Umbilical cord (tissue), 2 donors: ENCODE results near the gene NEU3. TPM values are rescaled to one million over a fixed set of nuclear protein-coding genes. Genes with fewer than 3 reads are reported as not detected.
"Not testable (repeated sequence)": the region's sequence is repeated elsewhere in the genome, so short reads cannot be mapped to it uniquely, and the experiment has no call there.

Source experiments
- DNase-seq: peaks from one replicate; pipeline ENCODE4 v3.0.0-alpha.2; 2015; ENCODE audit warnings: low spot score
- total RNA-seq: library from RNA; depleted of rRNA; stranded (reverse); fragments of >200 nt; gene quantifications from one replicate; pipeline ENCODE4 v1.2.3, GENCODE V29; 2014; ENCODE audit warnings: low replicate concordance; ENCODE audit not compliant: insufficient read depth

NEU3 gene
- total RNA-seq, result 5.1 TPM

DNA sequence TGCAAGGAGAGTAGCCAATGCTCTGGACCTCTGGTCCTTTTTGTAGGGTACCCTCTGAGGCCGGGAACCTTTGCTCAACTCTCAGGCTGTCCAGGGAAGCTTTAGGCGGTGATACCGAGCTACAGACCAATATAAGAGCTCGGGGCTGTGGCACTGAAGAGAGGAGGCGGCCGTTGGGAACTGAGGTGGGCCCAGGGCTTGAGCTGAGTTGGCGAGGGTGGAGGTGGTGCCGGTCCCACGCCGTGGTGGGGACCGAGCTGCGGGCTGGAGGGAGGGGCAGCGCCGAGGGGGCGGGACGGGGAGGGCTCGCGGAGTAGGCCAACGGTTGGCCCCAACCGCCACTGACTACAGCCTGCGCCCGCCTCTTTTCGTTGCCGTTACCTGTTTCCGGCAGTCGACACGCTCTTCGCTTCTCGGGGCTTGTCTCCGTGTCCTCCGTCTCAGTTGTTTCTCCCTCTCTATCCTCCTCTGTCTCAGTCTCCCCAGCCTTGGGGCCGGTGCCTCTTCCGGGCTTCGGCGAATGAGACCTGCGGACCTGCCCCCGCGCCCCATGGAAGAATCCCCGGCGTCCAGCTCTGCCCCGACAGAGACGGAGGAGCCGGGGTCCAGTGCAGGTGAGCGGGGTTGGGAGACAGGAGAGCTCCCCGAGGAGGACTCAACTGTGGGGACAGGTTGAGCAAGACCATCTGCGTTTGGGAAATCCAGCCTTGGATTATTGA lies at the start of gene NEU3:
TSS of gene NEU3 (plus strand) at position 393 of the 719 bp plus-strand sequence. CDS start at position 521, 128 bp downstream.
- DNase-seq, result peak; percentile 77

GRCh38 chr11:74941492-74941891 lies 47.2 kb upstream of the NEU3 start:
- DNase-seq, result no peak

DNA sequence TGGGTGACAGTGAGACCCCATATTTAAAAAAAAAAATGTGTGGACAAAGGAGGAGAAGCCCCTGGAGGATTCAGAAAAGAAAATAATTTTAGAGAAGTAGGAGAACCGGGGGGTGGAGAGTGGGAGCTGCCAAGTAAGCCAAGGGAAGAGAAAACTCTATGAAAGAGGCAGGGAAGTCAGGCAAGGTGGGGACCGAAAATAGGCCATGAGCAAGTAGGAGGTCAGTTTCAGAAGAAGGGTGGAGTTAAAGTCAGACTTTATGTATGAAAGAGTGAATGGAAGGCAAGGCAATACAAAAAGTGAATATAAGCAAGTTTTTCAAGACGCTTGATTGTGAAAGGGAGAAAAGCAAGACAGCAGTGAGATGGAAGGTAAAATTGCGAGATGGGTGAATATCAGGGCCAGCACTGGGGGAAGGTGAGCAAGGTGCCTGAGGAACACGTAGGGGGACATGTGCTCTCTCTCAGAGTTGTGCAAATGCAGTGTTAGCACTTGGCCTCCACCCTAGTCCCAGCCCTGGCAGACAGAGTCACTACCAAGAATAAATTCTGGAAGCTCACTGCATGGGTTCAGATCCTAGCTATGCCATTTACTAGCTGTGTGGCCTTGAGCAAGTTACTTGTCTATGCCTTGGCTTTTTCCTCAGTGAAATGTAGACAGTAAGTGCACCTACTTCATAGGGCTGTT lies 46.5 kb upstream of the NEU3 start:
- DNase-seq, result no peak

GRCh38 chr11:74948546-74948897 lies 40.2 kb upstream of the NEU3 start:
- no peak for DNase-seq

- peak; percentile 99 for DNase-seq
These were observed 39.6 kb upstream of the NEU3 start, which contains the start of the genes SPCS2 and XRRA1 for GRCh38 chr11:74948898-74949752. Gene SPCS2 (plus strand): TSS chr11:74949266. CDS start chr11:74949286, 20 bp downstream. Gene XRRA1 (minus strand): TSS chr11:74949091. CDS start chr11:74940878, 8,213 bp downstream.

DNA sequence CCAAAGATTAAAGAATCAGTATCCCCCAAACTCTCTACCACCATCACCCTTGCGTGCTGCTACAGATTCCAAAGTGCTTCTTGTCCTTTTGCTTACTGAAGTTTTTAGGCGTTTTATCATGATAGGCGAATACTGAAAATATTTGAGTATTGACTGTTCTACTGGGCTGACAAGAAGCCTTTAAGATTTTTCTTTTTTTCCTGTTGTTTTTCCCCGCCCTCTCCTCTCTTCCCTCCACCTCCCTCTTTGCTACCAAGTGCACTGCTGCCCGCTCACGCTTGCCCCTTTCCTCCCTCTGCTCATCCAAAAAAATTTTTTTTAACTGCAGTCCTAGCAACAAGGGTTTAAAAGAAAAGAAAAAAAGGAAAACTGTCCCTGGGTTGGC lies 39.0 kb upstream of the NEU3 start:
- DNase-seq, result peak; percentile 48

DNA sequence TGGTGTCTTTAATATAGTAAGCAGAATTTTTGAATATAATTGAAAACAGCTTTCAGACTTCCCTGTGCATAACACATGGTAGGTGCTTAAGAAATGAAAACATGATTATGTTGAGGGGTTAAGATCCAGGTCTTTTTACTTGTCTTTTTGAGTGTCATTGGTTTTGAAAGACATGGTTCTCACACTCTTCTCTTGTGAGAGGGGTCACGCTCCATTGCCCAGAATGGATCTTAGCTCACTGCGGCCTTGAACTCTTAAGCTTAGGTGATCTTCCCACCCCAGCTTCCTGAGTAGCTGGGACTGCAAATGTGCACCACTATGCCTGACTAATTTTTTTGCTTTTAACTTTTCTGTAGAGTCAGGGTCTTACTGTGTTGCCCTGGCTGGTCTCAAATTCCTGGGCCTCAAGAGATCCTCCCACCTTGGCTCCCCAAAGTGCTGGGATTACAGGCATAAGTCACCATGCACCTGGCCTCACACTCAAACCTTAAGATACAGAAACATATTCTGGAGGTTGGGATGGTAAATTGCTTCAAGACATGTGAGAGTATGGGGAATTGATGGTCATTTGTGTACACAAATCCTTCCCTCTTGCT lies 38.3 kb upstream of the NEU3 start:
- DNase-seq, result no peak

DNA sequence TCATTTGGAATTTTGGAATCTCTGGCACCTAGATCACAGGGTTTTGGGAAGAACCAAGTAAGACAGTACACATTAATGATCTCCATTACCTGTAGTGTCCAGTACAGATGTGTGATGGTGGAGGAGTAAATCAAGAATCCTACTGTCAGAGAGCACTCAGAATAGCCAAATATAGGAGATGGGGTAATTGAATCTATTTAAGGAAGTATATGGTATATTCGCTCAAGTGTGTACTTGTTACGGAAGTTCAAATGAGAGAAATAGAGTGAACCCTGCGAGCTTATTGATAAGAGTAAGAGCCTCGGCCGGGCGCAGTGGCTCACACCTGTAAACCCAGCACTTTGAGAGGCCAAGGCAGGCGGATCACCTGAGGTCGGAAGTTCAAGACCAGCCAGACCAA lies 37.5 kb upstream of the NEU3 start:
- no peak for DNase-seq

DNA sequence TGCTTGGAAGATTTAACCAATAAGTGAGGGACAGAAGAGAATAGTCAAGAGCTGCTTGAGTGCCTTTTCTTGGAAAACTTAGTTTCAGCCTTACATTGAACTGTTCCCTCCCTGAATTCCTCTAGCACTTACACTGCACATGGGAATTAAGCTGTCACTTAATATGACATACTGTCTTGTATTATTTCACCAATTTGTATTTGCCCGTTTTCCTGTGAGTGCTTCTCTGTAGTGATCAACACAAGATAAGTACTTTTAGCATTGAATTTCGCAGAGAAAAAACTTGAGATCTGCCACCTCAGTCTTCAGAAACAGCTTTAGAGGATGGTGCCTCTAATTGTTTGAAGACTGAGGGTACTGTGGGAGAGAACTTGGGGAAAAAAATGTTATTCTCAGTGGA lies 36.0 kb upstream of the NEU3 start:
- no peak for DNase-seq

DNA sequence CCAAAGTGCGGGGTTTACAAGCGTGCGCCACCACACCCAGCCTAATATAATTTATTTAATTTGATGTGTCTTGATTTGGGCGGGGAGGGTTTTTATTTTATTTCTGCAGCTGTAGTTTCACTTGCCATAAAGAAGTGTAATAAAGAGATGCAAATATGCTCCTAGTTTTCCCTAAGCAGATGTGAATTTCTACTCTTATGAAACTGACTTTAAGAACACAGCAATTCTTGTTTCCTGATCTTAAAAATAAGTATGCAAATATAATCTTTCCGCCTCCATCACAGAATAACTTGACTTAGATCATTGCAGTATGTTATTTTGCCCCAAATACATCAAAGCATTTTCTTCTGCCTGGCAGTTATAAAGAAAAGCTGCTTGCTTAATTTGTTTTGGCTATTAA lies 35.3 kb upstream of the NEU3 start:
- DNase-seq, result no peak

DNA sequence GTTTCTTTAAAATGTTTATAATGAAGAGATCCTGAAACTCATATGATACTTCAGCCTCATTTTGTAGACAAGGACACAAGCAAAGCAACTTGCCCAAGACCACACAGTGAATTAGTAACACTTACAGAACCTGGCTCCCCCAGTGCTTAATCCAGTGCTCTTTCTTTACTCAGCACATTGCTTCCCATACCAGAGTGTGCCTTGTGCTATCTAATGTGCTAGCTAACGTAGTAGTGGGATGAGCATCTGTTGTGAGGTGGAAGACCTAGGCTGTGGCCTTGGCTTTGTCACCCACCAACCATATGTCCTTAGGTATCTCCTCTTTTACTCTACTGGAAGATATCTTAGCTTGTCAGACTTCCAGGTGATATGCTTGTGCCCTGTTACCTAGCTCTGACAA lies 34.5 kb upstream of the NEU3 start:
- DNase-seq, result no peak

GRCh38 chr11:74956397-74957015 lies 32.2 kb upstream of the NEU3 start:
- peak; percentile 94 for DNase-seq

DNA sequence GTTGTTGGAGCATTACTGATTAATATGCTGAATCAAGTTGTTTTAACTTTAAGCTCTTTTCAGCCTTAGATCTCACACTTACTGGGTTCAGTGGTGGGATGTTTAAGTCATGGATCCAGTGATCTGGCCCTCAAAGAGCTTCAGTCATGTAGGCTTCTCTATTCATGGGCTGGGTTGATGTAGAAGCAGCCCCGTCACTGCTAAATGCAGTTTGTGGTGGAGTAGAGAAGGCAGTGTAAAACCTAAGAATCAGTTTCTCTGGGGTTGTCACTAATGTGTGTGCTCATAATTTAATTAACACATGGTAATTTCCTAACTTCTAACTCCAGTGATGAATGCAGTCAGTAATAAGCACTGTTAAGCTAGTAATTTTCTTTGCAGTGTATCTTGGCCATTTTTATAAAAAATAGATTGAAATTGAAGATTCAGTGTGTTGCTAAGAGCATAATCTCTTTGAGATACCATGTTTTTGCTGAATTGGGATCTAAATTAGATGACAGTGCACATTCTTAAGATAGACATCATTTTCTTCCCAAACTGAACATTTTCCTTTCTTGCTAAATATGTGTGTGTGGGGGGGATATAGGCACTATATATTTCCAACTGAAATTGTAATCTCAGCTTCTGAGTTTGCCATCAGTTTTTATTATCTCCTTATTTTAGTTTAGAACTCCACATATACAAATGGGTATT lies 30.6 kb upstream of the NEU3 start:
- DNase-seq, result no peak

- not testable (repeated sequence) for DNase-seq
These were observed 28.6 kb upstream of the NEU3 start for GRCh38 chr11:74960128-74960527.

DNA sequence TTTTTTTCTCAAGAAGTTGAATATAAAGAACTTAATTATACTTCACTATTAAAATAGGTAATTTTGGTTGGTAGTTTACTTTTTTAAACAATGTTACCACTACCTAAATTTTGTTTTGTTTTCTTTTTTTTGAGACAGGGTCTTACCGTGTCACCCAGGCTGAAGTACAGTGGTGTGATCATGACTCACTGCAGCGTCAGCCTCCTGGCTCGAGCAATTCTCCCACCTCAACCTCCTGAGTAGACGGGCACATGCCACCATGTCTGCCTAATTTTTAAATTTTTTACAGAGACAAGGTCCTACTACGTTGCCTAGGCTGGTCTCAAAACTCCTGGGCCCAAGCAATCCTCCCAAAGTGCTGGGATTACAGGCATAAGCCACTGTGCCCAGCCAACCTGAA lies 22.1 kb upstream of the NEU3 start:
- DNase-seq, result no peak

DNA sequence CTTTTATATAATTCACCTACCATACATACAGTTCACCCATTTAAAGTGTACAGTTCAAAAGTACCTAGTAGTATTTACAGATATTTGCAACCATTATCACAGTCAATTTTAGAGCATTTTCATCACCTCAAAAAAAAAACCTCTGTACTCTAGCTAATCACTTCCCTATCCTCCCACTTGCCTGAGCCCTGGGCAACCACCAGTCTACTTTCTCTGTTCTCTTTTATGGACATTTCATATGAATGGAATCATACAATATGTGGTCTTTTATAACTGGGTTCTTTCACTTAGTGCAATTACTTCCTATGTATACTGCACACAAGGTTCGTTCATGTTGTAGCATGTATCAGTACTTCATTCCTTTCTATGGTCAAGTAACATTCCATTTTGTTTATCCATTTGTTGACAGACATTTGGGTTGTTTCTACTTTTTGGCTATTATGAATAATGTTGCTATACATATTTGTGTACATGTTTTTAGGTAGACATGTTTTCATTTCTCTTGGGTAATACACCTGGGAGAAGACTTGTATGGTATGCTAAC lies 17.8 kb upstream of the NEU3 start:
- no peak for DNase-seq

DNA sequence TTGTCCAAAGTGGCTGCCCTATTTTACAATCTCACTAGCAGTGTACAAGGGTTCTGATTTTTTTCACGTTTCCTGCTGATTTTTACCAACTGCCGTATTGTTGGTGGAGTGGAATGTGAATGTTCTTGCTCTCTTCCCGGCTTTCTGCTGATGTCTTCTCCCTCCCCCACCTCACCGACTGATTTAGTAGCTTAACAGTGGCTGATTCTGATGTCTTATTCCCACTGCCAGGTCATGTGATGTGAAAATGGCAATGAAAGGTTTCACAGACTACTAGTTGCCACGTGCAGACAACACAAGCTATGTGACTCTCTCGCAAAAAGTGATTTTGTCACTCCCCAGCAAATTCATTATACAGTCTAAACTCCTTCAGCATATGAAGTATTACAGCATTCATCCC lies 17.3 kb upstream of the NEU3 start:
- no peak for DNase-seq

DNA sequence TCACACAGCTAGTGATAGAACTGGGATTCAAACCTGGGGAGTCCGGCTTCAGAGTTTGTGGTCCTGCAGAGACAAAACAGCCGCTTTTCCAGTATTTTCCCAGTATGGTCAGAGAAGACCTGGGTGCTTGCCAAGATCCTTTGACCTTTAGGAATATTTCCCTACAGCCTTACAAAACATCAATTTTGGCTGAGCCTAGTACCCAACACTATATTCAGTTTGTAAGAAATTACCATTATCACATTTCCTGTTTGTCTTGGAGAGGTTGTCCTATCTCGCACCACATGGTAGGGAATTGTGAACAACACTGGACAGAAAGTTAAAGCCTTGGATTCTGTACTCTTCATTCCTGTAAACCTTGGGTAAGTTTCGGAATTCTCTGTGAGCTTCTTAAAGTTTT lies 10.7 kb upstream of the NEU3 start:
- no peak for DNase-seq

GRCh38 chr11:74980634-74981033 lies 8.1 kb upstream of the NEU3 start:
- no peak for DNase-seq

- no peak for DNase-seq
These were observed 6.8 kb upstream of the NEU3 start for GRCh38 chr11:74981888-74982287.
